Sigmoid colon (tissue), 4 donors: ENCODE data around the gene POGZ.

ENCODE experiments used
- CTCF ChIP-seq, 4 experiments: fragments of 450-650 bp in 3 of 4; fragments of 200-600 bp in 1 of 4; IDR thresholded peaks; one replicate each; pipeline ENCODE4 v1.5.1; 2016 to 2019; ENCODE audit warnings: antibody characterized with exemption in 4 of 4, mild to moderate bottlenecking in 3 of 4, moderate library complexity in 2 of 4
- EP300 ChIP-seq, 4 donors: sonication (generic); formaldehyde crosslinking; IDR thresholded peaks; one replicate each; pipeline ENCODE4 v1.6.1; 2017; ENCODE audit warnings: antibody characterized with exemption in 4 of 4

GRCh38 chr1:151476083-151476482 is 16.8 kb upstream of the POGZ start:
- no peak for TF ChIP-seq CTCF (IDR thresholded peaks at IDR 0.05)
- no peak for TF ChIP-seq EP300 (IDR thresholded peaks at IDR 0.05)
